DND-41 (cell line): ENCODE measurements around the gene ENPP1.
"Not testable (repeated sequence)": the region's sequence is repeated elsewhere in the genome, so short reads cannot be mapped to it uniquely, and the experiment has no call there.

Experiments used
- ATAC-seq: fragments of 200-7000 bp; cut with Tn5 transposase; 3 replicates; pipeline ENCODE4 v1.9.1; 2021; ENCODE audit warnings: low read depth; ENCODE audit not compliant: insufficient read depth
- DNase-seq: peaks from one replicate; pipeline ENCODE4 v3.0.0-alpha.2; 2020
- H2AFZ ChIP-seq: 2 replicates; pipeline ENCODE4 v1.6.0; 2012; ENCODE audit warnings: low read depth, low read length
- H3K27ac ChIP-seq: 2 replicates; pipeline ENCODE4 v1.5.1; 2012; ENCODE audit warnings: low read length, inconsistent platforms
- H3K27me3 ChIP-seq: fragments of 200-600 bp; sonication (generic); 2 replicates; pipeline ENCODE4 v1.6.0; 2012; ENCODE audit warnings: low read length, mild to moderate bottlenecking, inconsistent platforms; ENCODE audit not compliant: insufficient read depth, poor library complexity
- H3K36me3 ChIP-seq: 2 replicates; pipeline ENCODE4 v1.5.1; 2012; ENCODE audit warnings: low read length, inconsistent platforms; ENCODE audit not compliant: insufficient read depth
- H3K4me1 ChIP-seq: 2 replicates; pipeline ENCODE4 v1.5.1; 2012; ENCODE audit warnings: mild to moderate bottlenecking, low read length; ENCODE audit not compliant: insufficient read depth
- H3K4me2 ChIP-seq: 2 replicates; pipeline ENCODE4 v1.6.0; 2012; ENCODE audit warnings: mild to moderate bottlenecking, moderate library complexity, low read length, inconsistent platforms; ENCODE audit not compliant: insufficient read depth
- H3K4me3 ChIP-seq, 2 experiments: fragments of 200-600 bp in 1 of 2; shearing (Covaris generic) in 1 of 2; 2 replicates each; pipeline ENCODE4 v1.5.1; 2012 to 2016; ENCODE audit warnings: inconsistent platforms in 2 of 2, low read length in 2 of 2, mild to moderate bottlenecking in 2 of 2, low read depth in 1 of 2, moderate library complexity in 1 of 2
- H3K79me2 ChIP-seq: 2 replicates; pipeline ENCODE4 v1.6.0; 2012; ENCODE audit warnings: low read length, inconsistent platforms; ENCODE audit not compliant: insufficient read depth
- H3K9ac ChIP-seq: 2 replicates; pipeline ENCODE4 v1.6.0; 2012; ENCODE audit warnings: low read depth, mild to moderate bottlenecking, inconsistent platforms, low read length, moderate library complexity
- H3K9me3 ChIP-seq: 2 replicates; pipeline ENCODE4 v1.5.1; 2012; ENCODE audit warnings: low read length, moderate library complexity, mild to moderate bottlenecking, inconsistent platforms; ENCODE audit not compliant: insufficient read depth, severe bottlenecking
- H4K20me1 ChIP-seq: 2 replicates; pipeline ENCODE4 v1.6.0; 2012; ENCODE audit warnings: low read length; ENCODE audit not compliant: insufficient read depth
- CTCF ChIP-seq: IDR thresholded peaks from 2 replicates; pipeline ENCODE4 v1.5.1; 2012; ENCODE audit warnings: borderline replicate concordance, low read length, moderate library complexity, mild to moderate bottlenecking; ENCODE audit not compliant: poor library complexity, severe bottlenecking; ENCODE audit errors: extremely low read depth
- EZH2 ChIP-seq: IDR thresholded peaks from 3 replicates; pipeline ENCODE4 v1.6.1; 2012; ENCODE audit warnings: borderline replicate concordance, low read depth, mild to moderate bottlenecking, moderate library complexity, low read length, inconsistent platforms; ENCODE audit not compliant: severe bottlenecking

Gene ENPP1

GRCh38 chr6:131903734-131904133 is 95.9 kb downstream of the ENPP1 start:
- not testable (repeated sequence) for H3K27me3 ChIP-seq, H3K4me2 ChIP-seq, H3K27ac ChIP-seq, H3K9ac ChIP-seq, ATAC-seq, H3K36me3 ChIP-seq, H3K79me2 ChIP-seq, H3K4me1 ChIP-seq, H2AFZ ChIP-seq, H4K20me1 ChIP-seq, H3K9me3 ChIP-seq, H3K4me3 ChIP-seq, DNase-seq

- not testable (repeated sequence) for H3K4me3 ChIP-seq, DNase-seq, ATAC-seq, H3K79me2 ChIP-seq, H3K4me2 ChIP-seq, H3K4me1 ChIP-seq, H3K27ac ChIP-seq, H3K9ac ChIP-seq, H3K36me3 ChIP-seq, H2AFZ ChIP-seq, H3K9me3 ChIP-seq, H4K20me1 ChIP-seq
- H3K27me3 ChIP-seq, result peaks cover 13% of the 10 kb centered on the region
Measured at GRCh38 chr6:131908787-131909186, 101.0 kb downstream of the ENPP1 start.

GRCh38 chr6:131909408-131910218 is 101.8 kb downstream of the ENPP1 start:
- TF ChIP-seq CTCF (peak; percentile 87), EZH2 (no peak)
- H3K9me3 ChIP-seq, result no peaks in the 10 kb centered on the region
- H3K4me1 ChIP-seq, result no peaks in the 10 kb centered on the region
- H3K27me3 ChIP-seq, result peaks cover 16% of the 10 kb centered on the region
- ATAC-seq (peak; percentile 97), DNase-seq (peak; percentile 74)
- no peak overlapping the region for H3K4me3 ChIP-seq
- no peak overlapping the region for H3K4me2 ChIP-seq
- H3K9ac ChIP-seq, result no peak overlapping the region
- H3K79me2 ChIP-seq, result no peaks in the 10 kb centered on the region
- H4K20me1 ChIP-seq, result no peaks in the 10 kb centered on the region
- no peak overlapping the region for H3K27ac ChIP-seq
- H3K36me3 ChIP-seq, result no peaks in the 10 kb centered on the region
- H2AFZ ChIP-seq, result no peak overlapping the region

DNA sequence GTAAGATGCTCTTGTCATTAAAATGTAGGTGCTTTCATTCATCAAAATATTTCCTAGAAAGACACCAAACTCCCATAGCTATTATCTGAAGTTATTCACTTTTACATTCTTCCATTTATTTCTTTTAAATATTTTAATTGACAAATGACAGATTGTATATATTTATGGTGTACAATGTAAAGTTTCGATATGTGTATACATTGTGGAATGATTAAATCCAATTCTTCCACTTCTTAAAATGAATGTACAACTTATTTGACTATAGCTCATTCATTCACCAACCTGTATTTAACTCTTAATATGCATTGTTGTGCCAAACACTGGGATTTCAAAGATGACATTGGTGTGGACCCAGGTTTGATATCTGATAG is 102.4 kb downstream of the ENPP1 start:
- H3K79me2 ChIP-seq, result no peaks in the 10 kb centered on the region
- no peak overlapping the region for H3K4me2 ChIP-seq
- no peaks in the 10 kb centered on the region for H3K9me3 ChIP-seq
- DNase-seq (no peak), ATAC-seq (peak; percentile 6; the same call in 1 of the 3 replicates)
- H3K27me3 ChIP-seq, result peaks cover 16% of the 10 kb centered on the region
- no peaks in the 10 kb centered on the region for H4K20me1 ChIP-seq
- no peak overlapping the region for H3K4me3 ChIP-seq
- H3K9ac ChIP-seq, result no peak overlapping the region
- H3K36me3 ChIP-seq, result no peaks in the 10 kb centered on the region
- H3K27ac ChIP-seq, result no peak overlapping the region
- TF ChIP-seq CTCF (no peak), EZH2 (no peak)
- H3K4me1 ChIP-seq, result no peaks in the 10 kb centered on the region
- no peak overlapping the region for H2AFZ ChIP-seq
